Brain microvascular endothelial cell (primary cell): ENCODE measurements around the gene KIF6.

Experiments used
- DNase-seq: peaks from one replicate; pipeline ENCODE4 v3.0.0-alpha.2; 2020
- H3K27ac ChIP-seq: fragments of 250-450 bp; sonication (Bioruptor Pico); 2 replicates; pipeline ENCODE4 v1.5.1; 2020; ENCODE audit warnings: mild to moderate bottlenecking, moderate library complexity
- H3K27me3 ChIP-seq: fragments of 250-450 bp; sonication (Bioruptor Pico); replicated peaks from 2 replicates; pipeline ENCODE4 v1.5.1; 2020; ENCODE audit warnings: mild to moderate bottlenecking
- H3K36me3 ChIP-seq: fragments of 250-450 bp; sonication (Bioruptor Pico); replicated peaks from 2 replicates; pipeline ENCODE4 v1.5.1; 2020; ENCODE audit warnings: mild to moderate bottlenecking
- H3K4me3 ChIP-seq: 2 replicates; pipeline ENCODE4 v1.5.1; 2011; ENCODE audit warnings: low read depth, mild to moderate bottlenecking, control low read depth, low read length, moderate library complexity
- CTCF ChIP-seq: IDR thresholded peaks from 2 replicates; pipeline ENCODE4 v1.5.1; 2011; ENCODE audit warnings: low read depth, mild to moderate bottlenecking, moderate library complexity, low read length, control low read depth, inconsistent platforms; ENCODE audit errors: missing control alignments
- in situ Hi-C: cut with HindIII; loops from 2 replicates; pipeline ENCODE4 v1.10.0; 2017; ENCODE audit warnings: low sequenced_read_pairs, low pct_ligation_motif_present

Gene KIF6

GRCh38 chr6:39445667-39446066, 279.5 kb downstream of the KIF6 start:
- no peak for TF ChIP-seq CTCF
- in situ Hi-C loops: no loop called here
- Histone ChIP-seq H3K27ac (no peak overlapping the region), H3K36me3 (no peaks in the 10 kb centered on the region), H3K4me3 (no peak overlapping the region), H3K27me3 (no peaks in the 10 kb centered on the region)
- DNase-seq: no peak

- DNase-seq: no peak
- no peak for TF ChIP-seq CTCF
- H3K27ac ChIP-seq: no peak overlapping the region
- H3K36me3 ChIP-seq: no peaks in the 10 kb centered on the region
- in situ Hi-C loops: no loop called here
- no peaks in the 10 kb centered on the region for H3K27me3 ChIP-seq
- no peak overlapping the region for H3K4me3 ChIP-seq
Measured at GRCh38 chr6:39444479-39445019, 280.7 kb downstream of the KIF6 start.

GRCh38 chr6:39441986-39442385, 283.2 kb downstream of the KIF6 start:
- in situ Hi-C loops: no loop called here
- no peak for DNase-seq
- H3K36me3 ChIP-seq: no peaks in the 10 kb centered on the region
- H3K4me3 ChIP-seq: no peak overlapping the region
- TF ChIP-seq CTCF: no peak
- H3K27ac ChIP-seq: no peak overlapping the region
- H3K27me3 ChIP-seq: no peaks in the 10 kb centered on the region

GRCh38 chr6:39441301-39441700, 283.9 kb downstream of the KIF6 start:
- Histone ChIP-seq H3K4me3 (no peak overlapping the region), H3K27ac (no peak overlapping the region), H3K36me3 (no peaks in the 10 kb centered on the region), H3K27me3 (no peaks in the 10 kb centered on the region)
- DNase-seq: no peak
- no peak for TF ChIP-seq CTCF
- in situ Hi-C loops: no loop called here

- no peak for TF ChIP-seq CTCF
- in situ Hi-C loops: no loop called here
- DNase-seq: peak; percentile 24
Measured at GRCh38 chr6:39440039-39440426, 285.2 kb downstream of the KIF6 start.

GRCh38 chr6:39439342-39440038, 285.7 kb downstream of the KIF6 start:
- DNase-seq: no peak
- no peak overlapping the region for H3K27ac ChIP-seq
- H3K27me3 ChIP-seq: no peaks in the 10 kb centered on the region
- TF ChIP-seq CTCF: no peak
- H3K4me3 ChIP-seq: no peak overlapping the region
- H3K36me3 ChIP-seq: no peaks in the 10 kb centered on the region
- in situ Hi-C loops: no loop called here

More at GRCh38 chr6:39440039-39440426, 285.2 kb downstream of the KIF6 start:
- no peaks in the 10 kb centered on the region for H3K27me3 ChIP-seq
- H3K4me3 ChIP-seq: no peak overlapping the region
- H3K36me3 ChIP-seq: no peaks in the 10 kb centered on the region
- H3K27ac ChIP-seq: no peak overlapping the region
